Measurements from ENCODE around the gene MMS22L. TPM values are rescaled to one million over a fixed set of nuclear protein-coding genes. Genes with fewer than 3 reads are reported as not detected.

Gene MMS22L
- total RNA-seq, 2 experiments from 2014 or later, result 41.3 to 50.9 TPM

- Mint-ChIP-seq H3K36me3 (peaks cover 14% of the 10 kb centered on the region), H3K4me3 (no peak overlapping the region), H3K4me1 (peaks cover 15% of the 10 kb centered on the region), H3K27ac (peak overlapping the region; percentile 72), H3K27me3 (no peaks in the 10 kb centered on the region), H3K9me3 (no peaks in the 10 kb centered on the region)
- peak; percentile 8 for DNase-seq
These were observed 146.2 kb downstream of the MMS22L start for GRCh38 chr6:97136626-97137358.

- no peak overlapping the region for H3K4me3 Mint-ChIP-seq
- no peaks in the 10 kb centered on the region for H3K9me3 Mint-ChIP-seq
- H3K27ac Mint-ChIP-seq, result no peak overlapping the region
- no peak for DNase-seq
- H3K4me1 Mint-ChIP-seq, result peaks cover 10% of the 10 kb centered on the region
- peaks cover 9% of the 10 kb centered on the region for H3K36me3 Mint-ChIP-seq
- no peaks in the 10 kb centered on the region for H3K27me3 Mint-ChIP-seq
These were observed 149.9 kb downstream of the MMS22L start for GRCh38 chr6:97133067-97133466.

DNA sequence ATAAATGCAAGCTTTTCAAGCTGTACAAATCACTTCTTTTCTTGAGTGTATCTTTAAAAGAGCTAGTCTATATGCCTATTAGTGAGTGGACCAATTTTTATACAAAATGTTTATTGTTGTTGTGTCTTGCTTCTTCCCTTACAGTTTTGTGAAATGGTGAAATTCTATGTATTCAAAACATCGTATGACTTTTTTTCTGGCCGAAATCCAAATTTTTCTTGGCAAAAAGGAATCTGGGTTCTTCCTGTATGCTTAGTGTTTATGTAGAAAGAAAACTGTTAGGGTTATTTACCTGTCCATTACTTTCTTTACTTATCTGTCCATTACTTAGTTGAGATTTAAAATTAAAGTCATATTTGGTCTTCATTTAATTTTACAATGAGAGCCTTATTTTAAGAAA lies 153.9 kb downstream of the MMS22L start:
- Mint-ChIP-seq H3K4me1 (no peaks in the 10 kb centered on the region), H3K27me3 (no peaks in the 10 kb centered on the region), H3K27ac (no peak overlapping the region), H3K36me3 (no peaks in the 10 kb centered on the region), H3K9me3 (no peaks in the 10 kb centered on the region), H3K4me3 (no peak overlapping the region)
- DNase-seq, result no peak

GRCh38 chr6:97128507-97128906 lies 154.5 kb downstream of the MMS22L start:
- Mint-ChIP-seq H3K27ac (no peak overlapping the region), H3K4me3 (no peak overlapping the region), H3K4me1 (no peaks in the 10 kb centered on the region), H3K9me3 (no peaks in the 10 kb centered on the region), H3K27me3 (no peaks in the 10 kb centered on the region), H3K36me3 (no peaks in the 10 kb centered on the region)
- no peak for DNase-seq

- Mint-ChIP-seq H3K27me3 (no peaks in the 10 kb centered on the region), H3K9me3 (peaks cover 8% of the 10 kb centered on the region), H3K4me1 (no peaks in the 10 kb centered on the region), H3K36me3 (peaks cover 8% of the 10 kb centered on the region), H3K4me3 (no peak overlapping the region), H3K27ac (no peak overlapping the region)
- DNase-seq, result no peak
These were observed 159.4 kb downstream of the MMS22L start for GRCh38 chr6:97123652-97124051.

GRCh38 chr6:97123112-97123511 lies 159.9 kb downstream of the MMS22L start:
- Mint-ChIP-seq H3K36me3 (peaks cover 8% of the 10 kb centered on the region), H3K4me3 (no peak overlapping the region), H3K27me3 (no peaks in the 10 kb centered on the region), H3K9me3 (peaks cover 8% of the 10 kb centered on the region), H3K4me1 (no peaks in the 10 kb centered on the region), H3K27ac (no peak overlapping the region)
- no peak for DNase-seq

GRCh38 chr6:97120511-97120910 lies 162.5 kb downstream of the MMS22L start:
- Mint-ChIP-seq H3K4me3 (no peak overlapping the region), H3K27ac (no peak overlapping the region), H3K9me3 (peaks cover 8% of the 10 kb centered on the region), H3K27me3 (no peaks in the 10 kb centered on the region), H3K4me1 (peaks cover 4% of the 10 kb centered on the region), H3K36me3 (peaks cover 13% of the 10 kb centered on the region)
- DNase-seq, result no peak

DNA sequence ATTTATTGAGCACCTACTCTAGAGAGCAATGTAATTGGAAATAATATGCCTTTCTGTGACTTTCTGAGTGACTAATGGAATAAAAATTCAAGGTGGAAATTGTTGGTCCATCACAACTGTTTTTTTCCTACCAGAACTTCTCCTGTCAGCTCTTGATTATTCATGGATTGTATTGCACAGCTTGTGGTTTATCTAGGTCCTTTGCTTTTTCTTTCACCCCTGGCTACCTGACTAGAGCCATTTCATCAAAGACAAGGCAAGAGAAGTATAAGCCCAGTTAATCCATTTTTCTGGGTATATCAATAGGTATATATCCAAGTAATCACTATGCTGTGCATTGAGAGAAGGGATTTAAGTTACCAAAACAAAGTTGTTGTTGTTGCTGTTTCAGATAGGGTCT lies 168.4 kb downstream of the MMS22L start:
- DNase-seq, result no peak
- Mint-ChIP-seq H3K27me3 (no peaks in the 10 kb centered on the region), H3K4me1 (peaks cover 48% of the 10 kb centered on the region), H3K27ac (peak overlapping the region; percentile 83), H3K9me3 (peaks cover 8% of the 10 kb centered on the region), H3K4me3 (no peak overlapping the region), H3K36me3 (peaks cover 35% of the 10 kb centered on the region)

- Mint-ChIP-seq H3K27me3 (no peaks in the 10 kb centered on the region), H3K36me3 (peaks cover 35% of the 10 kb centered on the region), H3K9me3 (peaks cover 8% of the 10 kb centered on the region), H3K4me3 (no peak overlapping the region), H3K4me1 (peaks cover 53% of the 10 kb centered on the region), H3K27ac (peak overlapping the region; percentile 83)
- peak; percentile 49 for DNase-seq
These were observed 169.8 kb downstream of the MMS22L start for GRCh38 chr6:97113170-97113569.

DNA sequence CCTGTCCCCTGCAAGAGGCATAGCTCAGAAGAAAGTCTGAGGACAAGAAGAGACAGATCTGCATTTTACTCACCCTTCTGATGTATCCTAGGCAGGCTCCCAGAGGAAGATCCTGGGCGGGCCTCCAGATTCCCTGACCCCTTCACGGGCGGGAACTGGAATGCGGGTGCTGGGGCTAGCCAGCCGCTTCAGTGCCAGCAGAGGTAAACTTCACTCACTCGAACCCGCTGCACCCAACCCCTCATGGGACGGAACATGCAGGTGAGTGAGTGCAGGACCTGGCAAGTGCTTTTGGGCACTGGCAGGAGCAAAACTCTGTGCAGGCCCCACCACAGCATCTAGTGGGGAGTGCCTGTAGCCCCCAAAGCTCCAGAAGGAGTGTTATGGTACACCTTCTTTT lies 171.8 kb downstream of the MMS22L start:
- H3K4me3 Mint-ChIP-seq, result no peak overlapping the region
- peaks cover 51% of the 10 kb centered on the region for H3K4me1 Mint-ChIP-seq
- peak overlapping the region; percentile 73 for H3K27ac Mint-ChIP-seq
- H3K36me3 Mint-ChIP-seq, result peaks cover 32% of the 10 kb centered on the region
- no peaks in the 10 kb centered on the region for H3K27me3 Mint-ChIP-seq
- DNase-seq, result no peak
- H3K9me3 Mint-ChIP-seq, result peaks cover 8% of the 10 kb centered on the region

- Mint-ChIP-seq H3K27ac (peak overlapping the region; percentile 73), H3K4me3 (peak overlapping the region; percentile 27), H3K36me3 (peaks cover 30% of the 10 kb centered on the region), H3K4me1 (peaks cover 49% of the 10 kb centered on the region), H3K9me3 (peaks cover 8% of the 10 kb centered on the region), H3K27me3 (no peaks in the 10 kb centered on the region)
- no peak for DNase-seq
These were observed 172.4 kb downstream of the MMS22L start for GRCh38 chr6:97110626-97111025.

DNA sequence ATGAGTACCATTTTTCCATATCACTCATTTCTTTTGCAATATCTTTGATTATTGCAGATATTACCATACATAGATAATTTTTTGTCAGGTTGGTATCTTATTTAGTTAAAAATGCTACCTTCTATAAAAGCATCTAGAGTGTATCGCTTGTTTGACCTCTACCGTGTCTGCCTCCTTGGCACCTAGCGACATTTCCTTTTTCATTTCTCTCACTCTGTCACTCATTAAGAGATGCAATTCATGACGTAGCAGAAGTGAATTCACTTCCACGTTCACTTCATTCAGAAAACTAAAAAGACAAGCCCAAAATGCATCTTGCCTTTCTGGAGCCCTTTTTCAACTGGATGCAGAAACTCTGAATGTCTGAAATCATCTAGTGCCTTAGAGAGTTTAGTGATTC lies 172.9 kb downstream of the MMS22L start:
- peaks cover 7% of the 10 kb centered on the region for H3K9me3 Mint-ChIP-seq
- peak overlapping the region; percentile 27 for H3K4me3 Mint-ChIP-seq

GRCh38 chr6:97109444-97109843 lies 173.6 kb downstream of the MMS22L start:
- no peak for DNase-seq
- Mint-ChIP-seq H3K27ac (no peak overlapping the region), H3K4me1 (peaks cover 39% of the 10 kb centered on the region), H3K9me3 (peaks cover 7% of the 10 kb centered on the region), H3K4me3 (no peak overlapping the region), H3K27me3 (no peaks in the 10 kb centered on the region), H3K36me3 (peaks cover 27% of the 10 kb centered on the region)

More for the DNA sequence above, 172.9 kb downstream of the MMS22L start:
- Mint-ChIP-seq H3K27ac (peak overlapping the region; percentile 73), H3K4me1 (peaks cover 45% of the 10 kb centered on the region), H3K27me3 (no peaks in the 10 kb centered on the region), H3K36me3 (peaks cover 30% of the 10 kb centered on the region)
- DNase-seq, result no peak

DNA sequence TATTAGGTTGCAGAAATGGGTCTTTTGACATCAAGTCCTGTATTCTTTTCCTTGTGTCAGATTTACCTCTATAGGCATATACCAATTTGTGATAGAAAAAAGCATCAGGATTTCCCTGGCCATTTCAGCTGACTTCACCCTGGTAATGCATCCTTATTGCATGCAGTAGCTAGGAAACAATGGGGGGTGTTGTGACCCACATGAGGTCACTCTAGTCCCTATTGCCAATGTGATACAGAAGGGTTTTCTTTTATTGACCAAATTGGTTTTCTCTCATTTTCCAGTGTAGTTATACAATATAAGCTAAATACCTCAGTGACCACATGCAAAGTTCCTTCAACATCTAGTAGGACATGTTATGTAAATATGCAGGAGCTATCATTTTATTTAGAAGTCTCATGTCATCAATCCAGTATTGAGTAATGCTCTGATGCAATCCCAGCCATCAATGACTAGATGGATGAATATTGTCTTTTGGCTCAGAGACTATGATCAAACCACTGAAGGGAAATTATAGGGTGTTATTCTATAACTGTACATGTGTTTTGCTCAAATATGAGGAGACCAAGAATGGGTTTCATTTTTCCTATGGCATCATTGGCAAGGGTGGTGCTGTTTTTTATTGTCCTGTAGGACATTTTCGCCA lies 180.7 kb downstream of the MMS22L start:
- Mint-ChIP-seq H3K27me3 (no peaks in the 10 kb centered on the region), H3K4me1 (peaks cover 8% of the 10 kb centered on the region), H3K27ac (peak overlapping the region; percentile 65), H3K36me3 (peaks cover 4% of the 10 kb centered on the region), H3K4me3 (no peak overlapping the region), H3K9me3 (no peaks in the 10 kb centered on the region)
- no peak for DNase-seq

DNA sequence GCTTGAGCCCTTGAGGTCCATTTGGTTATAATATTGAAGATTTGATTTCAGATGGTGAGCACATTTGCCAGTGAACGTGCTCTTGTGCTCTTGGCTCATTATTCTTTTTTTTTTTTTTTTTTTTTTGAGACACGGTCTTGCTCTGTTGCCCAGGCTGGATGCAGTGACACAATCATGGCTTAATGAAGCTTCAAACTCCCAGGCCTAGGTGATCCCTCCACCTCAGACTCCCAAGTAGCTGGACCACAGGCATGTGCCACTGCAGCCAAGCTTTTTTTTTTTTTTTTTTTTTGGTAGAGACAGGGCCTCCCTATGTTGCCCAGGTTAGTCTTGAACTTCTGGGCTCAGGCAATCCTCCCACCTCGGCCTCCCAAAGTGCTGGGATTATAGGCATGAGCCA lies 182.3 kb downstream of the MMS22L start:
- Mint-ChIP-seq H3K27ac (no peak overlapping the region), H3K9me3 (no peaks in the 10 kb centered on the region), H3K27me3 (no peaks in the 10 kb centered on the region), H3K4me1 (peaks cover 9% of the 10 kb centered on the region), H3K36me3 (peaks cover 4% of the 10 kb centered on the region), H3K4me3 (no peak overlapping the region)
- no peak for DNase-seq

All from activated naive CD8-positive, alpha-beta T cell treated with anti-CD3 and anti-CD28 coated beads for 36 hours (primary cell).